COLO668 (cell line): ENCODE results near the gene RND2.
"Not testable (repeated sequence)": the region's sequence is repeated elsewhere in the genome, so short reads cannot be mapped to it uniquely, and the experiment has no call there.

Experiments
- DNase-seq: peaks from one replicate; lab custom pipeline; 2025; ENCODE audit not compliant: unreplicated experiment; lab: John Stamatoyannopoulos, UW

RND2 gene

GRCh38 chr17:43024407-43025289 lies at the start of gene RND2:
TSS of gene RND2 (plus strand) at chr17:43025231. CDS start at chr17:43025348, 117 bp downstream.
- DNase-seq: peak; percentile 65

- no peak for DNase-seq
Observed at GRCh38 chr17:42975265-42975664, 49.8 kb upstream of the RND2 start.

- not testable (repeated sequence) for DNase-seq
Observed at GRCh38 chr17:42975701-42976100, 49.3 kb upstream of the RND2 start.

DNA sequence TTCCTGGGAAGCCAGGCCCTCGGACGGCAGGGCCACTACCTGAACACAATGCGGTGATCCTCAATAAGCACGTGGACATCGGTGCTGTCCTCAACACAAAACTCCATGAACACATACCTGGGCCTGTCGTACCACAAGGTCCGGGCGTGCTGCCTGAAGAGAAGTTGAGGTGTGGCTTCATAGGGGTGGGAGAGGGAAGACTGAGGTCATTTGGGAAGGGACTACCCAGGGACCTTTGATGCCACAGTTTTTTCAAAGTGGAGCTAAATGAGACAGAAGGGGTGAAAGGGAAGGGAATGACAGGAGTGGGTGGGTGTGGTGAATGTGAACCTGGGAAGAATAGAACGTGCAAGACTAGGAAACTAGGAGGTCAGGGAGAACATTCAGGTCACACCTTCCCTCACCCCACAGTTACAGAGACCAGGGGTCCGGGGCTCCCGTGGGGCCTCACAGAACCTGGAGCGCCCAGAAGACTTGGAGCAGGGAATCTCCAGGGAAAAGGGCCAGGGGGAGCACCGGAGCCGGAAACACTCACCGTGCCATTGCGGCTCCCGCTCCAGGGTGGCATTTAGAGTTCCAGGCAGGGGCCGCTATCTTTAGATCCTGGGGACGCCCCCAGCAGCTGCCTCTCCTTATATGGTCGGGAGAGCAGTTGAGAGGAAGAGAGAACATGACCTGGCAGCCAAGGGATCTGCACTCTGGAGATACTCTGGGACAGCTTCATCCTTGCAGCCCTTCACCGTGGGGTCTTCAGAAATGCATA lies 45.3 kb upstream of the RND2 start, which contains the start of gene PTGES3L:
TSS of gene PTGES3L (minus strand) at position 570 of the 763 bp plus-strand sequence. CDS start at position 543, 27 bp downstream.
- peak; percentile 53 for DNase-seq

GRCh38 chr17:42980274-42980765 lies 44.7 kb upstream of the RND2 start, which contains the start of gene RUNDC1:
TSS of gene RUNDC1 (plus strand) at chr17:42980565. CDS start at chr17:42980577, 12 bp downstream.
- DNase-seq: peak; percentile 92

DNA sequence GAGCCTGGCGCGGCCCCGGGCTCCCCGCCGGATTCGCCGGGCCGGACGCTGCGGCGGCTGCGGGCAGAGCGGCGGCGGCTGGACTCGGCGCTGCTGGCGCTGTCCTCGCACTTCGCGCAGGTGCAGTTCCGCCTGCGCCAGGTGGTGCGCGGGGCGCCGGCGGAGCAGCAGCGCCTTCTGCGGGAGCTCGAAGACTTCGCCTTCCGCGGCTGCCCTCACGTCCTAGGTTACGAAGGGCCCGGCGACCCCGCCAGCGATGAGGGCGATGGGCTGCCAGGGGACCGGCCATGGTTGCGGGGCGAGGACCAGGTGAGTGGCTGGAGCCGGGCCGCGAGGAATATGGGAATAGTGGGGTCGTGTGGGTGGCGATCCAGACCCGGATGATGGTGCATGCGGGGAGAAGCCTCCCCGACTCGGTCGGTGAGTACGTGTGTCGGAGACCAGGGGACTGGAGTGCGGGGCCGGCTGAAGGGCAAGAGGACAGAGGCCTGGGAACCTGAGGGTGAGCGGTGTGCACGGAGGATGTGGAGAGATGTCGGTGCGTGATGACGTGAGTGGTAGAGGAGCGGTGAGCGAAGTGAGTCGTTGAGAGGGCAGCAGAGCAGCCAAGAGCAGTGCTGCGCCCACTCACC lies 44.1 kb upstream of the RND2 start:
- DNase-seq: peak; percentile 68

- DNase-seq: no peak
Observed at GRCh38 chr17:42982266-42982665, 42.8 kb upstream of the RND2 start.

DNA sequence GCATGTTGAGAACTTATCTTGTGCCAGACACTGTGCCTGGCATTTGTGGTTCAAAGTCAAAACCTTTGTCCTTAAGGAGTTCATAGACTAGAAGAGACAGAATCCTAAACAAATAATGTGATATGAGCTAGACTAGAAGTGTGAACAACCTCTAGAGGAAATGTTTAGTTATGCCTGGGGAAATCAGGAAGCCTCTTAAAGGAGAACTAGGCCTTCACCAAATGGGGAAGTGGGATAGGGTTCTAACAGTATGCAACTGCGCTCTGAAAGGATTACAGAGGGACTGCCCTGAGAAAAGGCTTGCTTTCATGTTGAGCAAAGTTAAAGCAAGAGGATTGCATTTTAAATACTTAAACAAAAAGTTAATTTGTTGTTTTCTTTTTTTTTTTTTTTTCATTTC lies 39.8 kb upstream of the RND2 start:
- no peak for DNase-seq

- DNase-seq: no peak
Observed at GRCh38 chr17:42989141-42989540, 35.9 kb upstream of the RND2 start.

DNA sequence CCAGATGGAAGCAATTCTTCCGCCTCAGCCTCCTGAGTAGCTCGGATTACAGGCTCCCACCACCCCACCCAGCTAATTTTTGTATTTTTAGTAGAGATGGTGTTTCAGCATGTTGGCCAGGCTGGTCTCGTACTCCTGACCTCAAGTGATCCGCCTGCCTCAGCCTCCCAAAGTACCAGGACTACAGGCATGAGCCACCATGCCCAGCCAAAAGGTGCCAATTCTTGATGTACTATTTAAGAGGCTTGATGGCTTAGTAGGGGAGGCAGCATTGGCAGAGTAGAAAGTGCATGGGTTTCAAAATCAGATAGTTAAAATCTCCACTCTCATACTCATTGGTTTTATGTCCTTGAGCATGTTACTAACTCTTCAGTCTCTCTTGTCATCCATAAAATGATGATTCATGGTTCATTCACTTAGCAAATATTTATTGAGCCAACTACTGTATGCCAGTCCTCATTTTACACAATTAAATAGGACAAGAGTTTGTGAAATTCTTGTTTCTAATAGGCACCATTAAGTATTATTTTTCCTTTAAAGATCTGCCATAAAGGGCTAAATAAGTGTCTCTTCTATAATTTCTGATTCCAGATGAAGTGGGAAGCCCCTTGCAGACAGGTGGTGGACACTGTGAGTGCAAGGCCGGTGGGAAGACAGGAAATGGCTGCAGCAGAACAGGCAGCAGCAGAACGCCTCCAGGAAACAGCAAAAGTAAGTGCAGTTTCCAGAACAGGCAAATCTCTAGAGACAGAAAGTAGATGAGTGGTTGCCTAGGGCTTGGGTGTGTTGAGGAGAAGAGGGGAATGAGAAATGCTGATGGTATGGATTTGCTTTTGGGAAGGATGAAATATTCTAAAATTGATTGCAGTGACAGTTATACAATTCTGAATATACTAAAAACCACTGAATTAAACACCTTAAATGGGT lies 35.0 kb upstream of the RND2 start:
- DNase-seq: no peak

DNA sequence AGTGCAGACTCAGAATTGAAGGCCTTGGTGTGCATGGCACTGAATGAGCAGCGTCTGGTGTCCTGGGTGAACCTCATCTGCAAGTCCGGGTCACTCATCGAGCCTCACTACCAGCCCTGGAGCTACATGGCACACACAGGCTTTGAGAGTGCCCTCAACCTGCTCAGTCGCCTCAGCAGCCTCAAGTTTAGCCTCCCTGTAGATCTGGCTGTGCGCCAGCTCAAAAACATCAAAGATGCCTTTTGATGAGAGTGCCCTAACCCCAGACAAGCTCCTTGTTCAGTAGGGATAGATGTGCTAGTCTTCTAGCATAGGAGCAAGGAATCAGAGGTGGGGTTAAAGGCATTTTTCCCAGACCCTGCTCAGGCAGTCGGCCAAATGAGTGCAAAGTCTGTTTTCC lies 33.6 kb upstream of the RND2 start:
- DNase-seq: no peak

- DNase-seq: no peak
Observed at GRCh38 chr17:42992872-42993271, 32.2 kb upstream of the RND2 start.

DNA sequence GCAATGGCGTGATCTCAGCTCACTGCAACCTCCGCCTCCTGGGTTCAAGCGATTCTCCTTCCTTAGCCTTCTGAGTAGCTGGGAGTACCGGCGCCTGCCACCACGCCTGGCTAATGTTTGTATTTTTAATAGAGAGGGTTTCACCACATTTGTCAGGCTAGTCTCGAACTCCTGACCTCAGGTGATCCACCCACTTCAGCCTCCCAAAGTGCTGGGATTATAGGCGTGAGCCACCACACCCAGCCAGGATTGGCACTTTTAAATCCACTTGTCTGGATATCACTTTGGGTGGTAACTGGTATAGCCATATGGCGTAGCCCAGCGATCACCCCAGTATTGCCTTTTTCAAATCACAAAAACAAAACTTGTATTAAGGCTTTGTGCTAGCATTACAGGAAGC lies 31.1 kb upstream of the RND2 start:
- not testable (repeated sequence) for DNase-seq

- DNase-seq: no peak
Observed at GRCh38 chr17:42997390-42997983, 27.5 kb upstream of the RND2 start.

- peak; percentile 95 for DNase-seq
Observed at GRCh38 chr17:42997984-42998938, 26.8 kb upstream of the RND2 start, which contains the start of gene RPL27. TSS of gene RPL27 (plus strand) at chr17:42998419. CDS start at chr17:42998751, 332 bp downstream.

- no peak for DNase-seq
Observed at GRCh38 chr17:42999003-42999525, 26.0 kb upstream of the RND2 start.

DNA sequence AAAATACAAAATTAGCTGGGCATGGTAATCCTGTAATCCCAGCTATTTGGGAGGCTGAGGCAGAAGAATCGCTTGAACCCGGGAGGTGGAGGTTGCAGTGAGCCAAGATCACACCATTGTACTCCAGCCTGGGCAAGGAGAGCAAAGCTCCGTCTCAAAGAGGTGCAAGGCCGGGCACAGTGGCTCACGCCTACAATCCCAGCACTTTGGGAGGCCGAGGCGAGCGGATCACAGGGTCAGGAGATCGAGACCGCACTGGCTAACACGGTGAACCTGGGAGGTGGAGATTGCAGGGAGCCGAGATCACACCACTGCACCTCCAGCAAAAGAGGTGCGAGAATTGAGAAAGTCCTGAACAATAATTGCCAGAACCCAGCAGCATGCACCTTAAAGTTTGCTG lies 24.1 kb upstream of the RND2 start:
- not testable (repeated sequence) for DNase-seq

DNA sequence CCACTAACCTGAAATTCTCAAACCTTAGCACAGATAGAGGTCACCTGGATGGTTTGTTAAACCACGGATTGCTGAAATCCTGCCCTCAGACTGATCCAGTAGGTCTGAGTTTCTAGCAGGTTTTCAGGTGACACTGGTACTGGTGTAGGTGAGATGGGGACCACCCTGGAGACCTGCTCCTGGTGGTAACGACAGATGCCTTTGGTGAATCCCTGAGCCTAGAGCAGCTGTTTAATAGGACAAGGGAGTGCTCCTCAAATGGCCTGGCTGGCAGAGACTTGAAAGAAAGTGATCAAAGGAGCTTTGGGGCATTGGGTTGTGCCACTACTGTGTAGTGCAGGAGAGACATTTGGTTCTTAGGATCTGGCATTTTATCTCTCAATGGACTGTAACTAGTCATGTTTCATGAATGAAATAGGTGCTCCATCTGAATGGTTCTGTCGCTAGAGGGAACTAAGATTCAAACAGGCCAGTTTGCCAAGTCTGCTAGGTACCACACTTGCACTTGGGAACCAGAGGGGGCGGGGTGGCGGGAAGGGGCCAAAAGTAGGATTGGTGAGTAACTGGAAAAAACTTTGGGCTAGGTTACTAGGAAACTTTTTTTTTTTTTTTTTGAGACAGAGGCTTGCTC lies 21.4 kb upstream of the RND2 start:
- no peak for DNase-seq
